ENCODE data around the gene DAGLA. TPM values are rescaled to one million over a fixed set of nuclear protein-coding genes. Genes with fewer than 3 reads are reported as not detected.

DAGLA gene
- total RNA-seq, 1 donor from 2014 or later: 3.2 TPM

DNA sequence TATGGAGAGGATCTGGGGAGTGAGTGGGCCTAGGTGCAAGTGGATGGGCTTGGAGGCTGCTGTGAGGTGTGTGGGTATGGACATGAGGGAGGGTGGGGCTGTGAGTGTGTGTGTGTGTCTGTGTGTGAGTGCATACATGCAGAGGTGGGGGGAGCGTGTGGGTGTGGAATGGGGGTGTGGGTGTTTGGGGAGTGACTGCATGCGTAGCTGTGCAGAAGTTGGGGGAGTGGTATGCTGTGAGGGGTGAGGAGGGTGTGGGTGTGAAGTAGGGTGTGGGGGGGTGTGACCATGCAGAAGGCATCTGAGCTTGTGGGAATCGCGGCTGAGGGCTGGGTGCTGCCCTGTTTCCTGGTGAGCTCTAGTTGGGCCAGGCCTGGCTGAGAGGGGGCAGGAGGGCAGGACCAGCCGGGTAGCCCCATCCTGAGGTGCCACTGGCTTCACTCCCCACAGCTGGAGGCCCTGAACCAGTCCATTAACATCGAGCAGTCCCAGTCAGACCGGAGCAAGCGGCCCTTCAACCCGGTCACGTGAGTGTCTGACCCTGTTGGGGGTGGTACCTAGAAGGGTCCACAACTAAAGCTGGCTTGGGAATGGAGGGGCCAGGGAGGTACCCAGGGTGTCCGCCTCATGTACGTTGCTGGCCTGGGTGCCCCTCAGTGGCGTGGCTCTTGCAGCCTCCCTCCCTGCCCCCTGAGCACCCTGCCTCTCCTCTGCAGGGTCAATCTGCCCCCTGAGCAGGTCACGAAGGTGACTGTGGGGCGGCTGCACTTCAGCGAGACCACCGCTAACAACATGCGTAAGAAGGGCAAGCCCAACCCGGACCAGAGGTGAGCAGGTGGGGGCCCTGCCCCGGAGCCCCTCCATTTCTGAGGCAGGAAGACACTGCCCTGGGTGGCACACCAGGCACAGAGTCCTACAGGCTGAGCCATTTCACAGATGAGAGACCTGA lies 95.7 kb downstream of the DAGLA start:
- H3K4me1 ChIP-seq: peaks cover 16% of the 10 kb centered on the region
- H3K9me3 ChIP-seq (replicated peaks): no peaks in the 10 kb centered on the region
- H3K27ac ChIP-seq (replicated peaks): no peak overlapping the region
- TF ChIP-seq, protein P1, sequence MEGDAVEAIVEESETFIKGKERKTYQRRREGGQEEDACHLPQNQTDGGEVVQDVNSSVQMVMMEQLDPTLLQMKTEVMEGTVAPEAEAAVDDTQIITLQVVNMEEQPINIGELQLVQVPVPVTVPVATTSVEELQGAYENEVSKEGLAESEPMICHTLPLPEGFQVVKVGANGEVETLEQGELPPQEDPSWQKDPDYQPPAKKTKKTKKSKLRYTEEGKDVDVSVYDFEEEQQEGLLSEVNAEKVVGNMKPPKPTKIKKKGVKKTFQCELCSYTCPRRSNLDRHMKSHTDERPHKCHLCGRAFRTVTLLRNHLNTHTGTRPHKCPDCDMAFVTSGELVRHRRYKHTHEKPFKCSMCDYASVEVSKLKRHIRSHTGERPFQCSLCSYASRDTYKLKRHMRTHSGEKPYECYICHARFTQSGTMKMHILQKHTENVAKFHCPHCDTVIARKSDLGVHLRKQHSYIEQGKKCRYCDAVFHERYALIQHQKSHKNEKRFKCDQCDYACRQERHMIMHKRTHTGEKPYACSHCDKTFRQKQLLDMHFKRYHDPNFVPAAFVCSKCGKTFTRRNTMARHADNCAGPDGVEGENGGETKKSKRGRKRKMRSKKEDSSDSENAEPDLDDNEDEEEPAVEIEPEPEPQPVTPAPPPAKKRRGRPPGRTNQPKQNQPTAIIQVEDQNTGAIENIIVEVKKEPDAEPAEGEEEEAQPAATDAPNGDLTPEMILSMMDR (IDR thresholded peaks at IDR 0.05; ENCODE audit: borderline replicate concordance): no peak
- DNase-seq: no peak
- intact Hi-C loops (cut with micrococcal nuclease): no loop called here
- H3K4me3 ChIP-seq: no peak overlapping the region
- no peaks in the 10 kb centered on the region for H3K27me3 ChIP-seq (ENCODE audit: low read depth)
- H3K36me3 ChIP-seq: no peaks in the 10 kb centered on the region

DNA sequence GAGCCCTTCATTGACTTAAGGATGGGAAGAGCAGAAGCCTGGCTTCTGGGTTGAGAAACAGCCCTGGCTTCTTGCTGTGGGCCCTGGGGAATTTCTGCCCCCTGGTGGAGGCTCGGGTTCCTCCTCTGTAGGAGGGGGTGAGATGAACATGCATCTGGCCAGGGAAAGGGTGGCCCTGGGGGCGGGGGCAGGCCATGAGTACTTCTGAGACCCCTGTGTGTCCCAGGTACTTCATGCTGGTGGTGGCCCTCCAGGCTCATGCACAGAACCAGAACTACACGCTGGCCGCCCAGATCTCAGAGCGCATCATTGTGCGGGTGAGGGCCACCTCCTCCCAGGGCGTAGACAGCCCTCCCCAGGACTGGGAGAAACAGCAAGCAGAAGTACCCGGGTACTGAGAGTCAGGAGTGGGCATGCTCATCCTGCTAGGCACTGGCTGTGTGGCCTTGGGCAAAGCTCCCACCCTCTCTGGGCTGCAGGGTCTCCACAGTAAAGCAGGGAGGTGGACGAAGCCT lies 96.4 kb downstream of the DAGLA start:
- no peaks in the 10 kb centered on the region for H3K36me3 ChIP-seq
- no peak overlapping the region for H3K4me3 ChIP-seq
- peaks cover 16% of the 10 kb centered on the region for H3K4me1 ChIP-seq
- TF ChIP-seq, protein P1 (IDR thresholded peaks at IDR 0.05; ENCODE audit: borderline replicate concordance): peak; percentile 62
- DNase-seq: no peak
- no peaks in the 10 kb centered on the region for H3K9me3 ChIP-seq (replicated peaks)
- intact Hi-C loops (cut with micrococcal nuclease): no loop called here
- no peaks in the 10 kb centered on the region for H3K27me3 ChIP-seq (ENCODE audit: low read depth)
- peak overlapping the region; percentile 8 for H3K27ac ChIP-seq (replicated peaks)

DNA sequence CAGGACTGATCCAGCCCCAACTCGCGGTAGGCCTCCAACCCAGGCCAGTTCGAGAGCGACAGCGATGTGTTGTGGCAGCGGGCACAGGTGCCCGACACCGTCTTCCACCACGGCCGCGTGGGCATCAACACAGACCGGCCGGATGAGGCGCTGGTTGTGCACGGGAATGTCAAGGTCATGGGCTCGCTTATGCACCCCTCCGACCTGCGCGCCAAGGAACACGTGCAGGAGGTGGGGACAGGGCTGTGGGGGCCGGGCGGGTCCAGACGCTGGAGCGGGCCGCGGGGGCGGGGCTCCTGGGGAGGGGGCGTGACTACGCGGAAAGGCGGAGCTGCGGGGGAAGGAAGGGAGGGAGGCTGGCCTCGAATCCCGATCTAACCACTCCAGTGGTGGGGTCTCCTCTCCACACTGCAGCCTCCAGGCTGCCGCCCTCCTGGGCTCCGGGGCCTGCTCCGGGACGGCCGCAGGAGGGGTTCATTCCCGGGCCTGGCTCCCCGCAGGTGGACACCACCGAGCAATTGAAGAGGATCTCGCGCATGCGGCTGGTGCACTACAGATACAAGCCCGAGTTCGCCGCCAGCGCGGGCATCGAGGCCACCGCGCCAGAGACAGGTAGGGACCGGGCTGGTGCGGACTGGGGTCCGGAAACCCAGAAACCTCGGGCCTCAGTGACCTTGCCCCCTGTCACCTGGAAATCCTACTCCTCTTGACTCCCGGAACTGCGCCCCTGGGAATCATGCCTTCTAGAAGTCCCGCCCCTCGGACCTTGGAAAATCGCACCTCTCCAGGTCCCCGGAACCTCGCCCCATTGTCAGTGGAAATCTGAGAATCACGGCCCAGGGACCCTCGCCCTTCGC lies 97.3 kb downstream of the DAGLA start:
- TF ChIP-seq, protein P1 (IDR thresholded peaks at IDR 0.05; ENCODE audit: borderline replicate concordance): no peak
- Histone ChIP-seq H3K4me3 (peak overlapping the region; percentile 47), H3K4me1 (peaks cover 12% of the 10 kb centered on the region), H3K36me3 (no peaks in the 10 kb centered on the region), H3K27me3 (ENCODE audit: low read depth) (no peaks in the 10 kb centered on the region), H3K9me3 (replicated peaks) (no peaks in the 10 kb centered on the region), H3K27ac (replicated peaks) (peak overlapping the region; percentile 8)
- intact Hi-C loops (cut with micrococcal nuclease): no loop called here
- DNase-seq: peak; percentile 64

DNA sequence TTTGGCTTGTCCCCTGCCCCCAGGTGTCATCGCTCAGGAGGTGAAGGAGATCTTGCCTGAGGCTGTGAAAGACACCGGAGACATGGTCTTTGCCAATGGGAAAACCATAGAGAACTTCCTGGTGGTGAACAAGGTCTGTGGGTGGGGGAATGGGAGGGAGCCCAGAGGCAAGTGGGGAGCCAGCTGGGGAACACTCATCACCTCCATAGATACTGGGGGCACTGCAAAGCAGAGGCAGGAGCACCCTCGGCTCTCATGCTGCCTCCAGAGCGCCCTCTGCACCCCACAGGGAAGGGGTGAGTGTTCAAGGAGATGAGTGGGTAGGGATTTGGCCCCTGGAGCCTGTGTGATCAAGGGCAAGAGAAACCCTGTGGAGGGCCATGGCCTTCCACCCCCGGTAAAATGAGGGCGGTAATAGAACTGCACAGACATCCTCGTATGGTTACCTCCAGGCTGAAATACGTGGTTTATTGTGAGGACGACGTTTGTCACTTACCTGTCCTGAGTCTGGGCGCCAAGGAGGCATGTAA lies 98.2 kb downstream of the DAGLA start:
- TF ChIP-seq, protein P1 (IDR thresholded peaks at IDR 0.05; ENCODE audit: borderline replicate concordance): no peak
- Histone ChIP-seq H3K27ac (replicated peaks) (no peak overlapping the region), H3K36me3 (no peaks in the 10 kb centered on the region), H3K4me3 (no peak overlapping the region), H3K4me1 (peaks cover 10% of the 10 kb centered on the region), H3K9me3 (replicated peaks) (no peaks in the 10 kb centered on the region), H3K27me3 (ENCODE audit: low read depth) (no peaks in the 10 kb centered on the region)
- DNase-seq: no peak
- intact Hi-C loops (cut with micrococcal nuclease): no loop called here

Data from left ventricle myocardium inferior (tissue), 1 donor.